GM21360 (cell line): Measurements from ENCODE around the gene EIF4A2.
"Not testable (repeated sequence)": the region's sequence is repeated elsewhere in the genome, so short reads cannot be mapped to it uniquely, and the experiment has no call there.

Experiments used
- ATAC-seq: cut with Tn5 transposase; IDR thresholded peaks from one replicate; pipeline ENCODE4 v1.9.1; 2021; ENCODE audit warnings: mild to moderate bottlenecking, moderate library complexity; ENCODE audit not compliant: unreplicated experiment

Gene EIF4A2

GRCh38 chr3:186784820-186785494 lies 1.6 kb downstream of the EIF4A2 start:
- ATAC-seq, result no peak

DNA sequence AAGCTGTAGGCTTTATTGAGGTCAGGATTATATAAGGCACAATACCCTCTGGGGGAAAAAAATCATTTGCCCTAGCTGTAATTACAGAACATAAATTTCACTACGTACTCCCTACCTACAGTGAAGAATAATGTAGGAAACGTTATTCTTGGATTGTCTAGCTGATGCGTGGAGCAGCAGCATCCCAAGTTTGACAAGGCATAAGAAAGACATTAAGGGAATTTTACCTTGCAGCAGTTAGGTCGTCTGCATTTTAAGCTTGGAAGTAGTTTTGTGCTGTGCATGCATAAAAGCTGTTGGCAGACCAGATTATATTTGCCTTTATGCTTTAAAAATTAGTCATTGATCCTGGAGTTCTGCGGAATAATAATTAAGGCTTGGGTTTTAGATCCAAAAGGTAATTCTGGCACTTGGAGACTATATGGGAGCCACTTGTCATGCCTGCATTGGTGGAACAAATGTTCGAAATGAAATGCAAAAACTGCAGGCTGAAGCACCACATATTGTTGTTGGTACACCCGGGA lies 2.2 kb downstream of the EIF4A2 start:
- no peak for ATAC-seq

GRCh38 chr3:186786922-186787321 lies 3.5 kb downstream of the EIF4A2 start:
- no peak for ATAC-seq

GRCh38 chr3:186787642-186788481 lies 4.5 kb downstream of the EIF4A2 start:
- ATAC-seq, result no peak

DNA sequence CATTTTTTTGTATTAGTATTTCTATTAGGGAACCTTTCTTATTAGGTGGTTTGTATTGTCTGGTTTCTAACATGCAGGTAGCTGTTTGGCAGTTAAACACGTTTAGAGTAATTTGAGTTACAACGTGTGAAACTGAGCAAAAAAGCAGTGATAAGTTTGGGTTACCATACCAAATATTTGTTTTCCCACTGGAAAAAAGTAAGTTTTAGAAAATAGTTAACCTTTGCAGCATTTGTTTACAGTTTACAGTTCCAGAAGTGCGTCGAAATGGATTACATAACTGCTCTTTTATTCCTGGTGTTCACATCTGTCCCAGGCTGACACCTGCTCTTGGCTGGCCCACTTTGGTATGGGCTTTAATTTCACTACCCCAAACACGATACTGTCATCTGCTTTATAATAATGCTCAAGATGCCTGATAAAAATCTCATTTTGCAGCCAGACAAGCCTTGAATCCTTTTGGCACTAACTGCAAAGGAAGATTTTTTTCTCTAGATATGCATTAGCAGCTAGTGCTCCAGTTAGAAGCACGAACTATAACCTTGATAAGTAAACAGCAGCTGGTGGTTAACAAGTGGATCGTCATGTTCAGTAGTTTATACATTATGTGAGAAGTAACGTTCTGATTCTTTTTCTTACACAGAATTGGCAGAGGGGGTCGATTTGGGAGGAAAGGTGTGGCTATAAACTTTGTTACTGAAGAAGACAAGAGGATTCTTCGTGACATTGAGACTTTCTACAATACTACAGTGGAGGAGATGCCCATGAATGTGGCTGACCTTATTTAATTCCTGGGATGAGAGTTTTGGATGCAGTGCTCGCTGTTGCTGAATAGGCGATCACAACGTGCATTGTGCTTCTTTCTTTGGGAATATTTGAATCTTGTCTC lies 5.3 kb downstream of the EIF4A2 start:
- ATAC-seq, result no peak

- no peak for ATAC-seq
These were observed 6.3 kb downstream of the EIF4A2 start for GRCh38 chr3:186789554-186790260.

GRCh38 chr3:186790261-186790981 lies 7.0 kb downstream of the EIF4A2 start:
- ATAC-seq, result no peak

DNA sequence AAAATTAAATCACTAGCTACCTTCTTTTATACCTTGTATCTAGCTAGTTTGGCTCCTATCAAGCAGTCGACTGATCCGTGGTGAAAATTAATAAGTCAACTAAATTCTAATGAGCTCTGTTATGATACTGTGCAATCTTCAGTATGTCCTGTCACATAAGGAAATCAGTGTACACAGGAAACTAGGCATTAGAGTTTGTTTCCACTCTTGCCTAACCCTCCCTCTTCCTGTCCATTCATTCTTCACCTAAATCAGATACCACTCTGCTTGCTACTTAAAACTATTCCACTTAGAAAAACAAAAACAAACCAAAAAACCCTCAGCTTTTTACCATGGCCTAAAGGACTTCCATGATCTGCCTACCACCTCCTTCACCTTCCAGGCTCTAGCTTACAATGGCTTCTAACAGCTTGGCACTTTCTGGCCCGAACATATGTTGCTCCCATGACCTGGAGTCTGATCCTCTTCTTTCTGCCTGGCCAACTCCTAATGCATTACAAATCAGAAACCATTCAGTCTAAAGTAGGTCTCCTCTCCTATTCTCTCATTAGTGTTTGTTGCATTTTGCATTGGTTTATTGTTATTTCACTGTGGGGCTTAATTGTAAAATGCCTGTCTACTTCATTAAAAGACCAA lies 15.0 kb downstream of the EIF4A2 start:
- ATAC-seq, result no peak

GRCh38 chr3:186800285-186800684 lies 16.9 kb downstream of the EIF4A2 start:
- ATAC-seq, result no peak

GRCh38 chr3:186802701-186803100 lies 19.3 kb downstream of the EIF4A2 start:
- ATAC-seq, result no peak

GRCh38 chr3:186803447-186803846 lies 20.1 kb downstream of the EIF4A2 start:
- ATAC-seq, result not testable (repeated sequence)

DNA sequence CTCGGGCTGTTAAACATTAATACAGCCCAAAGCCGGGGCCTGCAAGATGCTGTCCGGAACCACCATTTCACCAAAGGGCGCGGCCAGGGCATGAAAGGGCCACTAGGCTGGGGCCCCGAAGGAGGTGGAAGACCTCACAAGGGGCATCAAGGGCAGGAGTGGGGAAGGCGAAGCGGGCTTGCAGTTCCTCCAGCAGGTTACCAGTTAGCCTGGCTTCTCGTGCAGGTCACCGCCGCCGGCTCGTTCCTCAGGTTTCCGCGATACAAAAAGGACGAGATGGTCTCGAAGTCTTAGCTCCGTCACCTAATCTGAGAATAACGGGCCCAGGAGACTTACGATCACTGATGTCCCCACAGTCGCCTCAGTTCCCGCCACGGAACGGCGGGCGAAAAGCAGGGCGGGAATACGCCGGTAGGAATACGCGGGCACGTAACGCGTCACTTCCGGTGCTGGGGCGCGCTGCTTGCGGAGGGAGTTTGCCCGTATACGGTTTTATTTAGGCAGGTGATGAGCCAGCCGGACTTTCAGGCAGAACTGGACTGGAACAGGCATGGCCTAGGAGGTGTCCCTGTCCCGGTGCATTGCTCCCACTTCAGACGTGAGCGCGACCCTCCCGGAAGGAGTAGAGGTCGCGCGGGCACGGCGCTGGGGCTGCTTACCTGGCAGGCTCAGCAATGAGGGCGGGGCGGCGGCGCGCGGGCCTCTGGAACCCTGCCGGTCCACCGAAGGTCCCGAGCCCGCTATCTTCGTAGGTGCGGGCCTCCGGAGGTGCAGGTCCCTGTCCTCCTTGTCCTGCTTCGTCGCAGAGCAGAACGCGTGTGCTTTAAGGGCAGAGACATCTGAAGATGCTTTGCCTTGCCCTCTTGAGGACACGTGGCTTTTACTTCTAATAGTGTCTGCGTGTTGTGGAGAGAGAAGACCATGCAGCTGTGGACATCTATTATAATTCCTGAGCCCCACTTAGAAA lies 23.0 kb downstream of the EIF4A2 start, which contains the start of gene RFC4:
TSS of gene RFC4 (minus strand) at position 394 of the 967 bp plus-strand sequence. CDS start 1,769 bp downstream, outside the sequence.
- ATAC-seq, result peak; percentile 82

DNA sequence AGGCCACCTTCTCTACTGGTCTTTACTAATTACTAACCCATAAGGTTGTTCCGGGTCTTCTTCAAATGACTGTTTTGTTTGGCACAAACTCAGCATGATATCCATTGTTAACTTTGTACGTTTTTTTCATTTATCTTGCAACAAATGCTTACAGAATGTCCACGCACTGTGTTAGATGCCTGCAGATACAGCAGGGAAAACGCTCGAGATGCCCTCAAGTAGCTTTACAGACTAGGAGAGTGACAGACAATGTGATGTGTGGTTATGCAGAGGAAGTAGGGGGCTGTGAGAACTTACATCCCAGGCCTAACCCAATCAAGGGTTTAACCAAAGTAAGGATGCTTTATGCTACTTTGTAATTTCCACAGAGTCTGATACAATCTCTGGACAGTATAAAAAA lies 23.9 kb downstream of the EIF4A2 start:
- ATAC-seq, result no peak

- no peak for ATAC-seq
These were observed 27.1 kb downstream of the EIF4A2 start for GRCh38 chr3:186810336-186810996.

DNA sequence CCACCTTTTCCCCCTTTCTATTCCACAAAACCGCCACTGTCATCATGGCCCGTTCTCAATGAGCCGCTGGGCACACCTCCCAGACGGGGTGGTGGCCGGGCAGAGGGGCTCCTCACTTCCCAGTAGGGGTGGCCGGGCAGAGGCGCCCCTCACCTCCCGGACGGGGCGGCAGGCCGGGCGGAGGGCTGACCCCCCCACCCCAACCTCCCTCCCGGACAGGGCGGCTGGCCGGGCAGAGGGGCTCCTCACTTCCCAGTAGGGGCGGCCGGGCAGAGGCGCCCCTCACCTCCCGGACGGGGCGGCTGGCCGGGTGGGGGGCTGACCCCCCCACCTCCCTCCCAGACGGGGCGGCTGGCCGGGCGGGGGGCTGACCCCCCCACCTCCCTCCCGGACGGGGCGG lies 27.9 kb downstream of the EIF4A2 start:
- ATAC-seq, result not testable (repeated sequence)

GRCh38 chr3:186814100-186814499 lies 30.7 kb downstream of the EIF4A2 start:
- ATAC-seq, result no peak

DNA sequence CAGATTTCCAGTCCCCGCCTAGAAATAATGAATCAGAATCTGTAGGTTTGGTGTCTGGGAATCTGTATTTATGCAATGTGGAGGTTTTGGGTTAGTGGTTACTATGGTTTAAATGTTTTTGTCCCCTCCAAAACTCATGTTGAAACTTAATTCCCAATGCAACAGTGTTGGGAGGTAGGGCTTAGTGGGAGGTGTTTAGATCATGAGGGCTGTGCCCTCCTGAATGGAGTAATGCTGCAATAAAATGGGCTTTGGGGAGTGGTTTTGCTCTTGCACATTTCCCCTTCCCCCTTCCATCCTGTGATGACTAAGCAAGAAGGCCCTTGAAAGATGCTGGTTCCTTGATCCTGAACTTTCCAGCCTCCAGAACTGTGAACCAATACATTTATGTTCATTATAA lies 32.1 kb downstream of the EIF4A2 start:
- no peak for ATAC-seq
